H1 (cell line): ENCODE measurements around the gene KIAA1614. TPM values are rescaled to one million over a fixed set of nuclear protein-coding genes. Genes with fewer than 3 reads are reported as not detected.

Experiments used
- ASH2L ChIP-seq: fragments of 200-600, 300-600 bp; sonication (generic); IDR thresholded peaks from one replicate; pipeline ENCODE4 v1.7.1; 2017; ENCODE audit warnings: low read length
- BACH1 ChIP-seq: IDR thresholded peaks from 2 replicates; pipeline ENCODE4 v1.6.1; 2012; ENCODE audit warnings: low read length, improper control_type of control experiment
- EZH2 ChIP-seq: fragments of 200-600 bp; sonication (generic); IDR thresholded peaks from 2 replicates; pipeline ENCODE4 v1.7.1; 2012; ENCODE audit warnings: low read depth, mild to moderate bottlenecking, moderate library complexity, low read length, inconsistent platforms; ENCODE audit not compliant: severe bottlenecking
- HDAC2 ChIP-seq, 2 experiments: fragments of 300-600 bp in 1 of 2; sonication (generic) in 1 of 2; IDR thresholded peaks; 2 replicates each; pipeline ENCODE4 v1.6.1; 2011 to 2012; ENCODE audit warnings: low read depth in 2 of 2, low read length in 2 of 2, mild to moderate bottlenecking in 2 of 2, moderate library complexity in 2 of 2, borderline replicate concordance in 1 of 2, inconsistent platforms in 1 of 2
- POLR2AphosphoS5 ChIP-seq: IDR thresholded peaks from 2 replicates; pipeline ENCODE4 v1.6.1; 2011; ENCODE audit warnings: low read depth, low read length
- RAD21 ChIP-seq, 2 experiments: IDR thresholded peaks in 1 of 2; conservative IDR thresholded peaks in 1 of 2; 2 replicates each; pipeline ENCODE4 v1.6.1; 2011; ENCODE audit warnings: low read depth in 2 of 2, low read length in 2 of 2, improper control_type of control experiment in 1 of 2, inconsistent platforms in 1 of 2, mild to moderate bottlenecking in 1 of 2, moderate library complexity in 1 of 2
- TAF1 ChIP-seq: IDR thresholded peaks from 2 replicates; pipeline ENCODE4 v1.6.1; 2011; ENCODE audit warnings: mild to moderate bottlenecking, low read depth, low read length
- polyA plus RNA-seq, 7 experiments: library from polyadenylated mRNA; depleted of rRNA in 3 of 7; stranded (reverse) in 5 of 7; unstranded in 2 of 7; fragments of >200 nt in 5 of 7; fragments of 200-250 nt in 2 of 7; gene quantifications; 1 replicate in 5 of 7; 2 replicates in 1 of 7; 4 replicates in 1 of 7; pipeline versions ENCODE4 v1.2.1 to v1.2.3, GENCODE V29; 2011 to 2013; ENCODE audit warnings: missing spikeins in 2 of 7, mixed read lengths in 2 of 7
- total RNA-seq: library from RNA; stranded (reverse); fragmentation: NEBNext Ultra II Directional; extraction: Animal tissue kit (Norgen Biotek cat#: 25700); gene quantifications from 2 replicates; pipeline ENCODE4 v1.2.1, GENCODE V29; 2021
- TF ChIP-seq, protein P1 (sequence below): IDR thresholded peaks from 2 replicates; pipeline ENCODE4 v1.6.1; 2011; ENCODE audit warnings: low read length, improper control_type of control experiment

Gene KIAA1614
- total and polyA plus RNA-seq, 2 of the 8 experiments (the other 6 are each of a cell fraction or from before 2014, with no cell fraction given): 1.3 to 3.1 TPM

- TF ChIP-seq BACH1: no peak
- TF ChIP-seq, protein P1, sequence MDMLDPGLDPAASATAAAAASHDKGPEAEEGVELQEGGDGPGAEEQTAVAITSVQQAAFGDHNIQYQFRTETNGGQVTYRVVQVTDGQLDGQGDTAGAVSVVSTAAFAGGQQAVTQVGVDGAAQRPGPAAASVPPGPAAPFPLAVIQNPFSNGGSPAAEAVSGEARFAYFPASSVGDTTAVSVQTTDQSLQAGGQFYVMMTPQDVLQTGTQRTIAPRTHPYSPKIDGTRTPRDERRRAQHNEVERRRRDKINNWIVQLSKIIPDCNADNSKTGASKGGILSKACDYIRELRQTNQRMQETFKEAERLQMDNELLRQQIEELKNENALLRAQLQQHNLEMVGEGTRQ: no peak
- TF ChIP-seq POLR2AphosphoS5: no peak
- TF ChIP-seq TAF1: no peak
- no peak for TF ChIP-seq EZH2
- TF ChIP-seq HDAC2 (IDR thresholded peaks at IDR 0.05; ENCODE audit: borderline replicate concordance in 1 of 2, low read depth in 2 of 2, low read length in 2 of 2): no peak
- TF ChIP-seq RAD21 (IDR thresholded peaks at IDR 0.05 in 1 of 2, conservative IDR thresholded peaks at IDR 0.05 in 1 of 2; ENCODE audit: low read depth in 2 of 2, low read length in 2 of 2): no peak
- no peak for TF ChIP-seq ASH2L
- TF ChIP-seq, all 59 proteins: peak for 0
Measured at GRCh38 chr1:180922631-180923015, 9.9 kb downstream of the KIAA1614 start (continued).
